Mesothelial cell of epicardium (in vitro differentiated cells): ENCODE measurements around the gene NOL6. TPM values are rescaled to one million over a fixed set of nuclear protein-coding genes. Genes with fewer than 3 reads are reported as not detected.
A peak's percentile ranks its signal among the peaks of the same experiment; 100 is the strongest.
"Not testable (repeated sequence)": the region's sequence is repeated elsewhere in the genome, so short reads cannot be mapped to it uniquely, and the experiment has no call there.

ENCODE experiments used
- DNase-seq, 2 experiments: peaks; one replicate each; pipeline ENCODE4 v3.0.0; 2021; ENCODE audit warnings: low spot score in 2 of 2; ENCODE audit not compliant: unreplicated experiment in 2 of 2
- H3K27ac Mint-ChIP-seq: 2 replicates; pipeline ENCODE4 v1.8.0; 2021; ENCODE audit warnings: mixed read lengths
- H3K27me3 Mint-ChIP-seq: 2 replicates; pipeline ENCODE4 v1.8.0; 2021; ENCODE audit warnings: low read depth, mixed read lengths
- H3K36me3 Mint-ChIP-seq: 2 replicates; pipeline ENCODE4 v1.8.0; 2021; ENCODE audit warnings: mixed read lengths
- H3K4me1 Mint-ChIP-seq: 2 replicates; pipeline ENCODE4 v1.8.0; 2021; ENCODE audit warnings: mixed read lengths
- H3K4me3 Mint-ChIP-seq: 2 replicates; pipeline ENCODE4 v1.8.0; 2021; ENCODE audit warnings: mild to moderate bottlenecking, moderate library complexity, mixed read lengths
- H3K9me3 Mint-ChIP-seq: 2 replicates; pipeline ENCODE4 v1.8.0; 2021; ENCODE audit warnings: mixed read lengths
- total RNA-seq: library from RNA; stranded (reverse); gene quantifications from 3 replicates; pipeline ENCODE4 v1.2.1, GENCODE V29; 2021
- TF ChIP-seq, protein P1 (sequence below): fragments of 200-600 bp; sonication (generic); IDR thresholded peaks from one replicate; pipeline ENCODE4 v1.5.0; 2021; ENCODE audit warnings: antibody characterized with exemption; ENCODE audit not compliant: unreplicated experiment

Gene NOL6
- total RNA-seq, 1 donor from 2014 or later, result 37.9 TPM

DNA sequence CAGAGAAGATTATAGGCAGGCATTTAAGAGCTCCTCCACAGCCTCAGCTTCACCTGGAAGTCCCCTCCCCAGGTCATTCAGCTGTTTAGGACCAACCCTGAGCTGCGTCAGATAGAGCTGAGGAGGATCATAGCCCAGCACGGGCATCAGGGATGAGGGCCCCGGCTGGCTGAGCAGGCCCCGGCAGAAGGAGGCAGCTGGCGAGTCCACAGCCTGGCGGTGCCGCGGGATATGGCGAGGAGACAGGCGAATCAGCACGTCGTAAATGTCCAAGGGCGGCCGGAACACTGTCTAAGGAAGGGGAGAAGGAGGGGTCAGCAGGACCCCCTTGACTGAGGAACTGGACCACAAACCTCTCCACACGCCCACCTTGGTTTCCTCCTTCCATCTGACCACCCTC lies 10.6 kb downstream of the NOL6 start:
- Mint-ChIP-seq H3K4me3 (no peak overlapping the region), H3K36me3 (peaks cover 21% of the 10 kb centered on the region), H3K4me1 (peaks cover 4% of the 10 kb centered on the region), H3K9me3 (no peaks in the 10 kb centered on the region), H3K27ac (no peak overlapping the region), H3K27me3 (no peaks in the 10 kb centered on the region)
- no peak for DNase-seq
- TF ChIP-seq, protein P1, sequence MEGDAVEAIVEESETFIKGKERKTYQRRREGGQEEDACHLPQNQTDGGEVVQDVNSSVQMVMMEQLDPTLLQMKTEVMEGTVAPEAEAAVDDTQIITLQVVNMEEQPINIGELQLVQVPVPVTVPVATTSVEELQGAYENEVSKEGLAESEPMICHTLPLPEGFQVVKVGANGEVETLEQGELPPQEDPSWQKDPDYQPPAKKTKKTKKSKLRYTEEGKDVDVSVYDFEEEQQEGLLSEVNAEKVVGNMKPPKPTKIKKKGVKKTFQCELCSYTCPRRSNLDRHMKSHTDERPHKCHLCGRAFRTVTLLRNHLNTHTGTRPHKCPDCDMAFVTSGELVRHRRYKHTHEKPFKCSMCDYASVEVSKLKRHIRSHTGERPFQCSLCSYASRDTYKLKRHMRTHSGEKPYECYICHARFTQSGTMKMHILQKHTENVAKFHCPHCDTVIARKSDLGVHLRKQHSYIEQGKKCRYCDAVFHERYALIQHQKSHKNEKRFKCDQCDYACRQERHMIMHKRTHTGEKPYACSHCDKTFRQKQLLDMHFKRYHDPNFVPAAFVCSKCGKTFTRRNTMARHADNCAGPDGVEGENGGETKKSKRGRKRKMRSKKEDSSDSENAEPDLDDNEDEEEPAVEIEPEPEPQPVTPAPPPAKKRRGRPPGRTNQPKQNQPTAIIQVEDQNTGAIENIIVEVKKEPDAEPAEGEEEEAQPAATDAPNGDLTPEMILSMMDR, result no peak

GRCh38 chr9:33461492-33461891 lies 12.2 kb downstream of the NOL6 start:
- no peaks in the 10 kb centered on the region for H3K27me3 Mint-ChIP-seq
- H3K9me3 Mint-ChIP-seq, result no peaks in the 10 kb centered on the region
- TF ChIP-seq, protein P1, result no peak
- peaks cover 4% of the 10 kb centered on the region for H3K4me1 Mint-ChIP-seq
- no peak overlapping the region for H3K27ac Mint-ChIP-seq
- no peak for DNase-seq
- no peak overlapping the region for H3K4me3 Mint-ChIP-seq
- peaks cover 21% of the 10 kb centered on the region for H3K36me3 Mint-ChIP-seq

- Mint-ChIP-seq H3K36me3 (peaks cover 21% of the 10 kb centered on the region), H3K4me3 (no peak overlapping the region), H3K4me1 (peaks cover 4% of the 10 kb centered on the region), H3K27me3 (no peaks in the 10 kb centered on the region), H3K27ac (no peak overlapping the region), H3K9me3 (no peaks in the 10 kb centered on the region)
- TF ChIP-seq, protein P1, result no peak
- no peak for DNase-seq
Measured at GRCh38 chr9:33460854-33461253, 12.9 kb downstream of the NOL6 start.

- Mint-ChIP-seq H3K4me3 (no peak overlapping the region), H3K27me3 (no peaks in the 10 kb centered on the region), H3K36me3 (peaks cover 9% of the 10 kb centered on the region), H3K9me3 (no peaks in the 10 kb centered on the region), H3K4me1 (peaks cover 4% of the 10 kb centered on the region), H3K27ac (no peak overlapping the region)
- TF ChIP-seq, protein P1, result no peak
- DNase-seq, result no peak
Measured at GRCh38 chr9:33459115-33459514, 14.6 kb downstream of the NOL6 start.

- TF ChIP-seq, protein P1, result no peak
- Mint-ChIP-seq H3K36me3 (peaks cover 9% of the 10 kb centered on the region), H3K4me3 (no peak overlapping the region), H3K4me1 (peaks cover 4% of the 10 kb centered on the region), H3K27me3 (no peaks in the 10 kb centered on the region), H3K27ac (peak overlapping the region; percentile 69), H3K9me3 (no peaks in the 10 kb centered on the region)
- no peak for DNase-seq
Measured at GRCh38 chr9:33458444-33458843, 15.3 kb downstream of the NOL6 start.

DNA sequence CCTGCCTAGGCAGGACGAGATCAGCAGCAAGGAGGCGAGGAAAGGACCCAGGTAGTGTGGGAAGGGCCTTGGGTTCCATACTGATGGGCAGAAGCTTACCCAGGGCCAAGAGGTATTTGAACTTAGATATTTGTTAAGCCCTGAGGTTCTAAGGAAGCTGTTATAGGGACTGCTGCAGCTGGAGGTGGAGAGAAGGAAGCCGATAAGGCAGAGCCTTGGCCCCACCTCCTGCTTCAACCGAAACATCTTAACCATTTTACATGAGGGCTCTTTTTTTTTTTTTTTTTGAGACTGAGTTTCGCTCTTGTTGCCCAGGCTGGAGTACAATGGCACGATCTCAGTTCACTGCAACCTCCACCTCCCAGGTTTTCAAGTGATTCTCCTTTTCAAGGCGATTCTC lies 17.8 kb downstream of the NOL6 start:
- TF ChIP-seq, protein P1, result no peak
- Mint-ChIP-seq H3K9me3 (no peaks in the 10 kb centered on the region), H3K27ac (no peak overlapping the region), H3K4me3 (no peak overlapping the region), H3K36me3 (no peaks in the 10 kb centered on the region), H3K27me3 (no peaks in the 10 kb centered on the region), H3K4me1 (peaks cover 11% of the 10 kb centered on the region)
- DNase-seq, result no peak

- H3K4me3 Mint-ChIP-seq, H3K9me3 Mint-ChIP-seq, H3K36me3 Mint-ChIP-seq, H3K27me3 Mint-ChIP-seq, DNase-seq, H3K27ac Mint-ChIP-seq: not testable (repeated sequence)
- peaks cover 11% of the 10 kb centered on the region for H3K4me1 Mint-ChIP-seq
Measured at GRCh38 chr9:33455456-33455855, 18.3 kb downstream of the NOL6 start.

DNA sequence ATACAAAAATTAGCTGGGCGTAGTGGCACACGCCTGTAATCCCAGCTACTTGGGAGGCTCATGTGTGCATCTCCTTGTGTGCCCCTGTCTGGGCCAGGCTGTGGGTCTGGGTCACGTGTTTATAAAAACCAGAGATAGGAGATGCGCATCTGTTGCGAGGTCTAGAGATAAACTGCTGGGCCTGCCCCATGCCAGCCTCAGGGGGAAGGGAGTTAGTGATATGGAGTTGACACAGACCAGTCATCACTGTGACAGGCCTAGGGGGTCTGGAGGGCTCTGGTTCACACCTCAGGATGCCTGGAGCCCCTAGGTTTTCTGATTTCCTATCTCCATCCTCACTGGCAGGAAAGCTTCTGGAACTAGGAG lies 19.1 kb downstream of the NOL6 start:
- not testable (repeated sequence) for H3K4me3 Mint-ChIP-seq, DNase-seq, H3K27ac Mint-ChIP-seq, H3K9me3 Mint-ChIP-seq, H3K36me3 Mint-ChIP-seq, H3K27me3 Mint-ChIP-seq
- peaks cover 11% of the 10 kb centered on the region for H3K4me1 Mint-ChIP-seq
